GDM1 (cell line): ENCODE data around the gene LRRC26.
A peak's percentile ranks its signal among the peaks of the same experiment; 100 is the strongest.
"Not testable (repeated sequence)": the region's sequence is repeated elsewhere in the genome, so short reads cannot be mapped to it uniquely, and the experiment has no call there.

Experiments used
- DNase-seq: peaks from one replicate; lab custom pipeline; 2025; lab: John Stamatoyannopoulos, UW

LRRC26 gene

DNA sequence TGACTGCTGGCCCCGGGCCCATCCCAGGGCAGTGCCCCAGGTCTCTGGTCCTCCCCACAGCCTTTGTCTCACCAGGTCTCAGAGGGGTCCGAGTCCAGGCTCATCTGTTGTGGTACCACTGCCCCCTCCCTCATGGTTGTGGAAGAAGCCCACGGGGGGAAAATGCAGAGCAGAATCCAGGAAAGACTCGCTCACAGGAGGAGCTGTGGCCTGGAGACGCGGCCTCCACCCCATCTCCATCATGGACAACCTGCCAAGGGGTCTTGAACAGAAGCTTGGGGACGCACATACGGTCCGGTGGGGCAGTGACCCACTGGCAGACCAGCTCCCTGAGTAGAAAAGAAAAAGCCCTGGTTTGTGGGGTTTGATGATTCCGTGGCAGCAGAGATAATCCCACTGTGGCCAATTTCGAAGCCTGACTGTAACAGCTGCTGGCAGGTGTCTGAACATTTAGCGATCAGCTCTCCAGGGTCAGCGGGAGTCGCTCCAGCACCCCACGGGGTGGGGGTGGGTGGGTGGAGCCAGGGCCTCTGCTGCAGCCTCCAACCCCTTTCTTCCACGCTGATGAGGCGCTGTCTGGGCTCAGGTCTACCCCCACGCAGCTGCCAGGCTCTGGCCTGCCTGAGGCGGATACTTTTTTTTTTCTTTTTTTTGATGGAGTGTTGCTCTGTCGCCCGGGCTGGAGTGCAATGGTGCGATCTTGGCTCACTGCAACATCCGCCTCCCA lies 32.8 kb downstream of the LRRC26 start:
- no peak for DNase-seq

- DNase-seq: no peak
These were observed 33.5 kb downstream of the LRRC26 start for GRCh38 chr9:137136261-137136880.

DNA sequence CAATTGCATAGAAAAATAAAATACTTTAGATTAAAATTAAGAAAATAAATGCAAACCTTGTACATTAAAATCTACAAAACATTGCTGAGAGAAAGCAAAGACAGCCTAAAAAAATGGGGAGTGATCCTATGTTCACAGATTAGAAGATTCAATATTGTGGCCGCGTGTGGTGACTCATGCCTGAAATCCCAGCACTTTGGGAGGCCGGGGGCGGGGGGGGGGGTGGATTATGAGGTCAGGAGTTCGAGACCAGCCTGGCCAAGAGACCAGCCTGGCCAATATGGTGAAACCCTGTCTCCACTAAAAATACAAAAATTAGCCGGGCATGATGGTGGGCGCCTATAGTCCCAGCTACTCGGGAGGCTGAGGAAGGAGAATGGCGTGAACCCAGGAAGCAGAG lies 34.7 kb downstream of the LRRC26 start:
- DNase-seq: not testable (repeated sequence)

GRCh38 chr9:137134191-137134590 lies 35.7 kb downstream of the LRRC26 start:
- DNase-seq: no peak

DNA sequence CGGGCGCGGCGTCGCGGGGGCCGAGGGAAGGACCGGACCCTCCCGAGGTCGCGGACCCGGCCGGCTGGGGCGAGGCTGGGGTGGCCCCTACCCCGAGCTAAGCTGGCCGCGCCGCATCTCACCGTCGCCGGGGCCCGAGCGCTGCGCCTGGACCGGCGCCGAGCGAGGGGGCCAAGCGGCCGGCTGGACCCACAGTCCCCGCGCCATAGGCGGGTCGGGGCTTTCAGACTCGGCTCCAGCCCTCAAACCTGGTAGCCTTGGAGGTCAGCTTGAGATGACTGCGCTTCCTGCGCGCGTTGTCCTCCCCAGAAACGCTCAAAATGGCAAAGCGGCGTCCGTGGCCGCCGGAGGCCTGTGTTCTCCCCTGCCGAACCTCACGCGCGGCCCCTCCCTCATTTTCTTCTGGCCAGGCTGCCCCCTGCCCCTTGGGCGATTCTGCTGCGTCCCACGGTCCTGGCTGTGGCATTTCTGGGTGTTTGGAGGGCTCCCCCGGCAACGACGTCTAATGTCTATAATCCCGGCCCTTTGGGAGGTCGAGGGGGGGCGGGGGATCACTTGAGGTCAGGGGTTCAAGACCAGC lies 39.6 kb downstream of the LRRC26 start:
- DNase-seq: no peak

DNA sequence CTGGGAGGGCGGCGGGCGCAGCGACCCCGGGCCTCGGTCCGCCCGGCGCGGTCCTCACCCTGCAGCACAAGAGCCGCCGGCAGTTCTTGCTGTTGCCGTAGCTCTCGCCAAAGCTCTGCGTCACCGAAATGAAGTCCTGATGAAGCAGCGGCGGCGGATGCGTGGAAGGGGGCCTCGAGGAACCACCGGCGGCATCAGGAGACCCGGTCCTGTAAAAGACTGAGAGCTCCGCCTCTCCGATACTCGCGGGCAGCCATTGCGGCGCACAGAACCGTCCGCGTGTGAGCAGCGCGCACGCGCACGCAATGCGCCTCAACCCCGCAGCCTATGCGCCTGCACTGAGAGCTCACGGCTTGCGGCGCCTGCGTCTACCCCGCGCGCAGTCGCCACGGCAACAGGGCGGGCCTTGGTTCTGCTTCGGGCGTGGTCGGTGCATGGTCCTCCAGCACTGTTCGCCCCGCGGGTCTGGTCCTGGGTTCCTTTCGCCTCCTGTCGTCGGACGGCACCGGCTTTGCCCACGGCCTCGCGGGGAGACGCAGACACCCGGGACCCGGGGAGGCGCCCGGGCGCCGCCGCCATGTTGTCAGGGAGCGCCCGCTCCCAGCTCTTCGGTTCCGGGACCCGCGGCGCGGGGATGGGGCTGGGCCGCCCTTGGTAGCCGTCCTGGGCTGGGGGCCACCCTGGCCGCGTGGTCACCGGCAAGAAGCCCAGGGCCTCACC lies 40.2 kb downstream of the LRRC26 start:
- peak; percentile 92 for DNase-seq

- DNase-seq: no peak
These were observed 40.9 kb downstream of the LRRC26 start for GRCh38 chr9:137128862-137129455.

DNA sequence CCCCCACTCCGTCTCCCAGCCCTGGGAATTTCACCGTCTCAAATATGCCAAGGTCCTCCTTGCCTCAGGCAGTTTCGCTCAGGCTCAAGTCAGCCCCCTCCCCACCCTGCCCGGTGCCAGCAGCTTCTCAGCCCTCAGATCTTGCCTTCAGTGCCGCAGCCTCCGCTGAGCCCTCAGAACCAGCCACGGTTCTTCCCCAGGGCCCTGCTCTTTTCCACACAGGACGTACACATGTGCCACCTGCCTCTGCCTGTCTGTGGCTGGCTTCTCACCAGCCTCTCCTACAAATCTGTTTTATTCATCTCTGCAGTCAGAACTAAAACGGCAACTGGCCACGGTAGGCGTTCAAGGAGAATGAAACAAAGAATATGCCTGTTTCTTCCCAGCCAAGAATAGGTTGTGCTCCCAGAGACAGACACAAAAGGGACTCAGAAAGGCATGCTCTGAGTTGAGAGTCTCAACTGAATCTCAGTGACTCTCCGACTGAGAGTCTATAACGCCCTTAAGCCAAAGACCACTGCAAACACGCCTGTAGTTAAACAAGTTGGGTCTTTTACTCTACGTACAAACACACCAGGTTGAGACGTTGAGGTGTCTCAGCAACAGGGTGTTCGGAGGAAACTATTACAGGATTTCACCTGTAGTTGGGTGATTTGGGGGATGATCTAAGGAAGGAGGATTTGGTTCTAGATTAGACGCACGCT lies 41.5 kb downstream of the LRRC26 start:
- no peak for DNase-seq

DNA sequence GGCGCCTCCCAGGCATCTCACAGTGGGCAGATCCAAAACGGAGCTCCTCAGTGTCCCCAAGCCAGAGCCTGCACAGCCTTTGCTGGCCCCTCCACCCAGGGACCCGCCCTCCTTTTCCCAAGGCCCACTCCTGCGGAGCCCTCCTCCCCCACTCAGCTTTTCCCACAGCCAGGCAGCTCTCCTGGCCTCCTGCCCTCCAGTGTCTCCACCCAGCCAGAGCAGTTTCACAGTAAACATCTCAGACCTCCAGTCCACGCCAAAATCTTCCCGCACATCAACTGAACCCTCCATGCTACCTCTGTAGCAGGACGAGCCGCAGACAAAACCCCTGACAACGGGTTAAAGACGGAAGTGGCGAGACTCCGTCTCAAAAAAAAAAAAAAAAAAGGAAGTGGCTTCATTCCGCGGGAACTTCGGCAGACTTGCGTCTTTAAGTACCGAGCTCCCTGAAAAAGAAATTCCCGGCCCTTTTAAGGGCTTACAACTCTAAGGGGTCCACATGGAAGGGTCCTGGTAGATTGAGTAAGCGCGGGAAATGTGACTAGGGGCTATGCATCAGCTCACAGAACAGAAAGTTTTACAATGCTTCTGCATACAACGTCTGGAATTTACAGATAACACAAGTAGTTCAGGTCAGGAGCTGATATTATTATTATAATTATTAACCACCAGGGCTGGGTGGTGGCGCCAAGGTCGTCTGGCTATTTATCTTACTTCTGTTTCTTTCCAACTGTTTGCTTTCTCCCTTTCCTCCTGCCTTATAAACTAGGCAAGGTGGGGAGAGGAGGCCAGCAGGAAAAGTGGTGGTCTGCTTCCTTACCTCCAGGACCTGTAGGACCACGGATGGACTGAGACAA lies 42.3 kb downstream of the LRRC26 start:
- peak; percentile 43 for DNase-seq

DNA sequence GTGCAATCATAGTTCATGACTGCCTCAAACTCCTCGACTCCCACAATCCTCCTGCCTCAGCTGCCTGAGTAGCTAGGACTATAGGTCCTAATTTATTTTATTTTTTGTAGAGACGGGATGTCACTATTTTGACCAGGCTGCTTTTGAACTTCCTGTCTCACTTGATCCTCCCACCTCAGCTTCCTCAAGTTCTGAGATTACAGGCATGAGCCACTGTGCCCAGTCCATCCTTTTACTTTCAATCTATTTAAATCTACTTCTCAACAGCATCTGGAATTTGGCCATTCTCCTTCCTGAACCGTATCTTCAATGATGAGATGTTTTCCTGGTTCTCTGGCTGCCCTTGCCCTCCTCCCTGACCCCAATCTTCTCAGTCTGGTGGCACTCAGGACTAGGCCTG lies 43.1 kb downstream of the LRRC26 start:
- no peak for DNase-seq

DNA sequence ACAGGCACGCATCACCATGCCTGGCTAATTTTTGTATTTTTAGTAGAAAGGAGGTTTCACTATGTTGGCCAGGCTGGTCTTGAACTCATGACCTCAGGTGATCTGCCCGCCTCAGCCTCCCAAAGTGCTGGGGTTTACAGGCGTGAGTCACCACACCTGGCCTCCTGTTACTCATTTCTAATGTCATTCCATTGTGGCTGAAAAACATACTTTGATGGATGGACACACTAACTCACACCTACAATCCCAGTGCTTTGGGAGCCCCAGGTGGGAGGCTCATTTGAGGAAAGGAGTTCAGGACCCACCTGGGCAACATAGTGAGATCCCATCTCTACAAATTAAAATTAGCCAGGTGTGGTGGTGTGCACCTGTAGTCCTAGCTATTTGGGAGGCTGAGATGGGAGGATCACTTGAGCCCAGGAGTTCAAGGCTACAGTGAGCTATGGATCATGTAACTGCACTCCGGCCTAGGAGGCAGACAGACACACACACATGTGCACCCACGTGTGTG lies 45.8 kb downstream of the LRRC26 start:
- DNase-seq: not testable (repeated sequence)

GRCh38 chr9:137123468-137123837 lies 46.4 kb downstream of the LRRC26 start:
- no peak for DNase-seq

DNA sequence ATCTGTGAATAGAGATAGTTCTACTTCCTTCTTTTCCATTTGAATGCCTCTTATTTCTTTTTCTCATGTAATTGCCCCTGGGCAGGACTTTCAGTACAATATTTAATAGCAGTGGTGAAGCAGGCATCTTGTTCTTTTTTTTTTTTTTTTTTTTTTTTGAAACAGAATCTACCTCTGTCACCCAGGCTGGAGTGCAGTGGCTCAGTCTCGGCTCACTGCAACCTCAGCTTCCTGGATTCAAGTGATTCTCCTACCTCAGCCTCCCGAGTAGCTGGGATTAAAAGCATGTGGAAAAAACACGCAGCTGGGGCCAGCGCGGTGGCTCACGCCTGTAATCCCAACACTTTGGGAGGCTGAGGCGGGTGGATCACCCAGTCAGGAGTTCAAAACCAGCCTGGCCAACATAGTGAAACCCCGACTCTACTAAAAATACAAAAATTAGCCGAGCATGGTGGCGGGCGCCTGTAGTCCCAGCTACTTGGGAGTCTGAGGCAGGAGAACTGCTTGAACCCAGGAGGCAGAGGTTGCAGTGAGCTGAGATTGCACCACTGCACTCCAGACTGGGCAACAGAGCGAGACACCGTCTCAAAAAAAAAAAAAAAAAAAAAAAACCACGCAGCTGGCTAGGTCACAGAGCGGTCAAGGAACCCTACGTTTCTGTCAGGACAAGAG lies 46.9 kb downstream of the LRRC26 start:
- not testable (repeated sequence) for DNase-seq

DNA sequence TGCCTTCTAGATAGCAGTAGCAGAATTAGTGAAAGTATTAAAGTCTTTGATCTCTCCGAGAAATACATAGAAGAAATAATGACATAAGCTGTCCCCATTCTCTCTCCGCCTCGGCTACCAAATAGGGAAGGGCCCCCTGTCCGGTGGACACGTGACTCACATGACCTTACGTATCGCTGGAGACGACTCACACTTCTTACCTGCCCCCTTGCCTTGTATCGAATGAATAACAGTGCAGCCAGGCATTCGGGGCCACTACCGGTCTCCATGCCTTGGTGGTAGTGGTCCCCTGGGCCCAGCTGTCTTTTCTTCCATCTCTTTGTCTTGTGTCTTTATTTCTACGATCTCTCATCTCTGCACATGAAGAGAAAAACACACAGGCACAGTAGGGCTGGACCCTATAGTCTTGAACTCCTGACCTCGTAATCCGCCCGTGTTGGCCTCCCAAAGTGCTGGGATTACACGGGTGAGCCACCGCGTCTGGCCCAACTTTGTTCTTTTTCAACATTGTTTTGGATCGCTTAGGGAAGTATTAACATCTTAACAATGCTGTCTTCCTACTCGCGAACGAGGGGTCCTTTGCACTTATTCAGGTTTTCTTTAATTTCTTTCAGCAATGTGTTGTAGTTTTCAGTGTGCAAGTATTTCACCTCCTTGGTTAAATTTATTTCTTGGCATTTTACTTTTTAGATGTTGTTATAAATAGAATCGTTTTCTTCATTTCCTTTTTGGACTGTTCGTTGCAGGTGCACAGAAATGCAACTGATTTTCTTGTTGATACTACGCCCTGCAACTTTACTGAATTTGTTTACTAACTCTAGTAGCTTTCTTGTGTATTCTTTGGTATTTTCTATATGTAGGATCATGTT lies 47.7 kb downstream of the LRRC26 start:
- not testable (repeated sequence) for DNase-seq
